GM23338 (cell line): ENCODE results near the gene SERPING1. TPM values are rescaled to one million over a fixed set of nuclear protein-coding genes. Genes with fewer than 3 reads are reported as not detected.
"Not testable (repeated sequence)": the region's sequence is repeated elsewhere in the genome, so short reads cannot be mapped to it uniquely, and the experiment has no call there.

ENCODE experiments used
- ATAC-seq: fragments of 200-7000 bp; cut with Tn5 transposase; 3 replicates; pipeline ENCODE4 v1.9.1; 2020
- DNase-seq: peaks from one replicate; pipeline ENCODE4 v3.0.0-alpha.2; 2015; ENCODE audit warnings: low spot score
- H2AFZ ChIP-seq: fragments of 200-600 bp; sonication (generic); 2 replicates; pipeline ENCODE4 v1.8.0; 2016; ENCODE audit warnings: antibody characterized with exemption, mild to moderate bottlenecking, moderate library complexity
- H3F3A ChIP-seq: fragments of 200-600 bp; sonication (generic); replicated peaks from 2 replicates; pipeline ENCODE4 v1.8.0; 2017; ENCODE audit warnings: antibody characterized with exemption, mixed run types, low read depth
- H3K27ac ChIP-seq: fragments of 200-600 bp; sonication (generic); 2 replicates; pipeline ENCODE4 v1.6.1; 2016; ENCODE audit warnings: low read depth
- H3K27me3 ChIP-seq: fragments of 200-600 bp; sonication (generic); 2 replicates; pipeline ENCODE4 v1.8.0; 2016; ENCODE audit warnings: mild to moderate bottlenecking, mixed run types, moderate library complexity; ENCODE audit not compliant: insufficient read depth
- H3K36me3 ChIP-seq: fragments of 200-600 bp; sonication (generic); 2 replicates; pipeline ENCODE4 v1.8.0; 2016; ENCODE audit warnings: mild to moderate bottlenecking; ENCODE audit not compliant: insufficient read depth
- H3K4me1 ChIP-seq: fragments of 200-600 bp; sonication (generic); 2 replicates; pipeline ENCODE4 v1.8.0; 2016; ENCODE audit warnings: mild to moderate bottlenecking, moderate library complexity; ENCODE audit not compliant: insufficient read depth
- H3K4me2 ChIP-seq: fragments of 200-600 bp; sonication (generic); 2 replicates; pipeline ENCODE4 v1.7.1; 2017; ENCODE audit warnings: mixed run types
- H3K4me3 ChIP-seq: fragments of 200-600 bp; sonication (generic); 2 replicates; pipeline ENCODE4 v1.6.1; 2016; ENCODE audit warnings: mixed run types
- H3K79me2 ChIP-seq: fragments of 200-600 bp; sonication (generic); replicated peaks from 2 replicates; pipeline ENCODE4 v1.8.0; 2017; ENCODE audit warnings: mild to moderate bottlenecking; ENCODE audit not compliant: insufficient read depth
- H3K9me2 ChIP-seq: fragments of 200-600 bp; sonication (generic); 2 replicates; pipeline ENCODE4 v1.8.0; 2017; ENCODE audit not compliant: insufficient read depth
- H4K20me1 ChIP-seq: fragments of 200-600 bp; sonication (generic); replicated peaks from 2 replicates; pipeline ENCODE4 v1.8.0; 2017; ENCODE audit warnings: mild to moderate bottlenecking; ENCODE audit not compliant: insufficient read depth
- H3K27ac Mint-ChIP-seq: 2 replicates; pipeline ENCODE4 v1.8.0; 2020; ENCODE audit warnings: inconsistent platforms, mild to moderate bottlenecking, moderate library complexity, mixed read lengths
- H3K27me3 Mint-ChIP-seq: 3 replicates; pipeline ENCODE4 v1.8.0; 2022; ENCODE audit warnings: low read depth, mild to moderate bottlenecking, moderate library complexity, mixed read lengths, inconsistent platforms; ENCODE audit not compliant: insufficient read depth, poor library complexity
- H3K36me3 Mint-ChIP-seq: 3 replicates; pipeline ENCODE4 v1.8.0; 2021; ENCODE audit warnings: low read depth, mild to moderate bottlenecking, inconsistent platforms, moderate library complexity, mixed read lengths
- H3K4me1 Mint-ChIP-seq: 3 replicates; pipeline ENCODE4 v1.8.0; 2020; ENCODE audit warnings: mild to moderate bottlenecking, inconsistent platforms, mixed read lengths
- H3K4me3 Mint-ChIP-seq: 3 replicates; pipeline ENCODE4 v1.8.0; 2021; ENCODE audit warnings: moderate library complexity, mild to moderate bottlenecking, inconsistent platforms, mixed read lengths
- H3K9me3 Mint-ChIP-seq: 3 replicates; pipeline ENCODE4 v1.8.0; 2020; ENCODE audit warnings: moderate library complexity, mild to moderate bottlenecking, inconsistent platforms, mixed read lengths
- ETS1 ChIP-seq: IDR thresholded peaks from 2 replicates; pipeline ENCODE4 v1.6.1; 2016; ENCODE audit warnings: antibody characterized with exemption
- EZH2 ChIP-seq: fragments of 200-600 bp; sonication (generic); IDR thresholded peaks from one replicate; pipeline ENCODE4 v1.8.0; 2017; ENCODE audit warnings: antibody characterized with exemption, mild to moderate bottlenecking, low read depth; ENCODE audit not compliant: unreplicated experiment
- EZH2phosphoT487 ChIP-seq: fragments of 200-600 bp; sonication (generic); IDR thresholded peaks from one replicate; pipeline ENCODE4 v1.8.1; 2018; ENCODE audit warnings: antibody characterized with exemption; ENCODE audit not compliant: unreplicated experiment
- JUNB ChIP-seq: IDR thresholded peaks from one replicate; pipeline ENCODE4 v1.6.1; 2016; ENCODE audit warnings: antibody characterized with exemption; ENCODE audit not compliant: unreplicated experiment
- NANOG ChIP-seq: IDR thresholded peaks from 2 replicates; pipeline ENCODE4 v1.6.1; 2016; ENCODE audit warnings: antibody characterized with exemption, borderline replicate concordance
- STAT1 ChIP-seq: IDR thresholded peaks from one replicate; pipeline ENCODE4 v1.6.1; 2016; ENCODE audit warnings: antibody characterized with exemption; ENCODE audit not compliant: unreplicated experiment
- ZNF114 ChIP-seq: fragments of 250-450 bp; sonication (Bioruptor Pico); IDR thresholded peaks from 2 replicates; pipeline ENCODE4 v1.5.0; 2020; ENCODE audit warnings: mild to moderate bottlenecking, moderate library complexity
- polyA plus RNA-seq: library from polyadenylated mRNA; unstranded; fragments of >200 nt; fragmentation: Nextera tagmentation; extraction: Ambion mirVana; gene quantifications from 2 replicates; pipeline ENCODE4 v1.2.1, GENCODE V29; 2016
- total RNA-seq: library from RNA; depleted of rRNA; stranded (reverse); fragments of >200 nt; shearing (Covaris generic); gene quantifications from 2 replicates; pipeline ENCODE4 v1.2.3, GENCODE V29; 2014
- TF ChIP-seq, protein P1 (sequence below), 2 experiments: fragments of 200-600 bp in 1 of 2; sonication (generic) in 1 of 2; conservative IDR thresholded peaks; 2 replicates each; pipeline versions ENCODE4 v1.5.1 to v1.6.1; 2016 to 2017; ENCODE audit warnings: antibody characterized with exemption in 2 of 2, low read depth in 2 of 2, mild to moderate bottlenecking in 2 of 2, moderate library complexity in 1 of 2
- TF ChIP-seq, protein P2 (sequence below): IDR thresholded peaks from one replicate; pipeline ENCODE4 v1.6.1; 2018; ENCODE audit warnings: antibody characterized with exemption; ENCODE audit not compliant: unreplicated experiment

SERPING1 gene
- total and polyA plus RNA-seq, 2 experiments from 2014 or later = 42.3 to 54.7 TPM

GRCh38 chr11:57651408-57651807, 53.9 kb downstream of the SERPING1 start (continued):
- TF ChIP-seq, protein P1, sequence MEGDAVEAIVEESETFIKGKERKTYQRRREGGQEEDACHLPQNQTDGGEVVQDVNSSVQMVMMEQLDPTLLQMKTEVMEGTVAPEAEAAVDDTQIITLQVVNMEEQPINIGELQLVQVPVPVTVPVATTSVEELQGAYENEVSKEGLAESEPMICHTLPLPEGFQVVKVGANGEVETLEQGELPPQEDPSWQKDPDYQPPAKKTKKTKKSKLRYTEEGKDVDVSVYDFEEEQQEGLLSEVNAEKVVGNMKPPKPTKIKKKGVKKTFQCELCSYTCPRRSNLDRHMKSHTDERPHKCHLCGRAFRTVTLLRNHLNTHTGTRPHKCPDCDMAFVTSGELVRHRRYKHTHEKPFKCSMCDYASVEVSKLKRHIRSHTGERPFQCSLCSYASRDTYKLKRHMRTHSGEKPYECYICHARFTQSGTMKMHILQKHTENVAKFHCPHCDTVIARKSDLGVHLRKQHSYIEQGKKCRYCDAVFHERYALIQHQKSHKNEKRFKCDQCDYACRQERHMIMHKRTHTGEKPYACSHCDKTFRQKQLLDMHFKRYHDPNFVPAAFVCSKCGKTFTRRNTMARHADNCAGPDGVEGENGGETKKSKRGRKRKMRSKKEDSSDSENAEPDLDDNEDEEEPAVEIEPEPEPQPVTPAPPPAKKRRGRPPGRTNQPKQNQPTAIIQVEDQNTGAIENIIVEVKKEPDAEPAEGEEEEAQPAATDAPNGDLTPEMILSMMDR (conservative IDR thresholded peaks at IDR 0.05; ENCODE audit: low read depth in 2 of 2) = no peak
- TF ChIP-seq EZH2 (no peak), ZNF114 (CRISPR knock-in tag) (no peak), JUNB (no peak), NANOG (no peak), STAT1 (no peak)
- TF ChIP-seq, protein P2, sequence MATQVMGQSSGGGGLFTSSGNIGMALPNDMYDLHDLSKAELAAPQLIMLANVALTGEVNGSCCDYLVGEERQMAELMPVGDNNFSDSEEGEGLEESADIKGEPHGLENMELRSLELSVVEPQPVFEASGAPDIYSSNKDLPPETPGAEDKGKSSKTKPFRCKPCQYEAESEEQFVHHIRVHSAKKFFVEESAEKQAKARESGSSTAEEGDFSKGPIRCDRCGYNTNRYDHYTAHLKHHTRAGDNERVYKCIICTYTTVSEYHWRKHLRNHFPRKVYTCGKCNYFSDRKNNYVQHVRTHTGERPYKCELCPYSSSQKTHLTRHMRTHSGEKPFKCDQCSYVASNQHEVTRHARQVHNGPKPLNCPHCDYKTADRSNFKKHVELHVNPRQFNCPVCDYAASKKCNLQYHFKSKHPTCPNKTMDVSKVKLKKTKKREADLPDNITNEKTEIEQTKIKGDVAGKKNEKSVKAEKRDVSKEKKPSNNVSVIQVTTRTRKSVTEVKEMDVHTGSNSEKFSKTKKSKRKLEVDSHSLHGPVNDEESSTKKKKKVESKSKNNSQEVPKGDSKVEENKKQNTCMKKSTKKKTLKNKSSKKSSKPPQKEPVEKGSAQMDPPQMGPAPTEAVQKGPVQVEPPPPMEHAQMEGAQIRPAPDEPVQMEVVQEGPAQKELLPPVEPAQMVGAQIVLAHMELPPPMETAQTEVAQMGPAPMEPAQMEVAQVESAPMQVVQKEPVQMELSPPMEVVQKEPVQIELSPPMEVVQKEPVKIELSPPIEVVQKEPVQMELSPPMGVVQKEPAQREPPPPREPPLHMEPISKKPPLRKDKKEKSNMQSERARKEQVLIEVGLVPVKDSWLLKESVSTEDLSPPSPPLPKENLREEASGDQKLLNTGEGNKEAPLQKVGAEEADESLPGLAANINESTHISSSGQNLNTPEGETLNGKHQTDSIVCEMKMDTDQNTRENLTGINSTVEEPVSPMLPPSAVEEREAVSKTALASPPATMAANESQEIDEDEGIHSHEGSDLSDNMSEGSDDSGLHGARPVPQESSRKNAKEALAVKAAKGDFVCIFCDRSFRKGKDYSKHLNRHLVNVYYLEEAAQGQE = no peak

- ATAC-seq = not testable (repeated sequence)
- peaks cover 13% of the 10 kb centered on the region for H3K9me3 Mint-ChIP-seq
Observed at GRCh38 chr11:57652230-57652629, 54.7 kb downstream of the SERPING1 start.

DNA sequence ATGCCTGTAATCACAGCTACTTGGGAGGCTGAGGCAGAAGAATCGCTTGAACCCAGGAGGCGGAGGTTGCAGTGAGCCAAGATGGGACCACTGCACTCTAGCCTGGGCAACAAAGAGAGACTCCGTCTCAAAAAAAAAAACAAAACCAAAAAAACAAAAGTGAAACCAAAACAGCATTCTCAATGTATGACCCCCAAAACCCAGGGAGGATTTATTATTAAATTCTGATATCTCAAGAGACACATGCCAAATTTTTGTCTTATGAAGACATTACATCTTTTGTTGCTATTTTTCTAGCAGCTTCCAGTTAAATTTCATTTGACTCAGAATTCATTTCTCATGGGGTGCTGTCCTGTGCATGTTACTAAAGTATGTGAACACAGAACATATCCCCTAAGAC, 55.2 kb downstream of the SERPING1 start:
- no peaks in the 10 kb centered on the region; the same call in 2 of the 3 replicates for H3K36me3 Mint-ChIP-seq
- H3K27me3 ChIP-seq = peaks cover 40% of the 10 kb centered on the region
- H3K4me3 Mint-ChIP-seq = no peak overlapping the region

More at GRCh38 chr11:57652230-57652629, 54.7 kb downstream of the SERPING1 start:
- H3K9me2 ChIP-seq = peaks cover 10% of the 10 kb centered on the region
- peaks cover 40% of the 10 kb centered on the region for H3K27me3 ChIP-seq
- H3K36me3 Mint-ChIP-seq, H4K20me1 ChIP-seq, H3K4me3 Mint-ChIP-seq, H3K4me2 ChIP-seq, H3K36me3 ChIP-seq, H3K4me3 ChIP-seq, H3K79me2 ChIP-seq, H3K27ac ChIP-seq, H2AFZ ChIP-seq, H3K27ac Mint-ChIP-seq: not testable (repeated sequence)
- H3K4me1 Mint-ChIP-seq = peaks cover 58% of the 10 kb centered on the region
- H3K27me3 Mint-ChIP-seq = peaks cover 67% of the 10 kb centered on the region
- H3K4me1 ChIP-seq = peaks cover 37% of the 10 kb centered on the region
- H3F3A ChIP-seq = peaks cover 22% of the 10 kb centered on the region
- DNase-seq = peak; percentile 36

More for the DNA sequence above, 55.2 kb downstream of the SERPING1 start:
- TF ChIP-seq ZNF114 (CRISPR knock-in tag) (no peak), STAT1 (no peak), EZH2phosphoT487 (no peak), ETS1 (no peak), NANOG (no peak), EZH2 (no peak)
- TF ChIP-seq, protein P2 = no peak
- H3K4me1 ChIP-seq = peaks cover 32% of the 10 kb centered on the region
- H3K4me2 ChIP-seq = peak overlapping the region; percentile 35
- Mint-ChIP-seq H3K9me3 (peaks cover 13% of the 10 kb centered on the region), H3K27ac (no peak overlapping the region), H3K4me1 (peaks cover 53% of the 10 kb centered on the region), H3K27me3 (peaks cover 63% of the 10 kb centered on the region)
- no peak overlapping the region for H3K4me3 ChIP-seq
- no peak overlapping the region for H3K27ac ChIP-seq
- DNase-seq = no peak
- no peak overlapping the region for H2AFZ ChIP-seq
- no peak for ATAC-seq
- H3K9me2 ChIP-seq = peaks cover 10% of the 10 kb centered on the region
- H3K36me3 ChIP-seq = no peaks in the 10 kb centered on the region
- H3F3A ChIP-seq = peaks cover 19% of the 10 kb centered on the region
- H3K79me2 ChIP-seq = peaks cover under 1% of the 10 kb centered on the region; the same call in 1 of the 2 replicates
- H4K20me1 ChIP-seq = no peaks in the 10 kb centered on the region; the same call in 1 of the 2 replicates
